ENCODE data around the gene DYRK3.

The DYRK3 gene

GRCh38 chr1:206684478-206685333 is 49.4 kb downstream of the DYRK3 start, which contains the start of gene MAPKAPK2:
TSS of gene MAPKAPK2 (plus strand) at chr1:206684905. CDS start at chr1:206685230, 325 bp downstream.
- peak; percentile 81 for DNase-seq

- DNase-seq: peak; percentile 66
Measured at GRCh38 chr1:206685334-206685768, 50.0 kb downstream of the DYRK3 start.

GRCh38 chr1:206685769-206686477 is 50.6 kb downstream of the DYRK3 start:
- peak; percentile 67 for DNase-seq

- DNase-seq: peak; percentile 20
Measured at GRCh38 chr1:206686478-206687249, 51.3 kb downstream of the DYRK3 start.

GRCh38 chr1:206687251-206687914 is 52.0 kb downstream of the DYRK3 start:
- DNase-seq: no peak

GRCh38 chr1:206687915-206688442 is 52.6 kb downstream of the DYRK3 start:
- DNase-seq: peak; percentile 12

GRCh38 chr1:206690516-206690915 is 55.2 kb downstream of the DYRK3 start:
- DNase-seq: no peak

- no peak for DNase-seq
Measured at GRCh38 chr1:206691604-206692003, 56.3 kb downstream of the DYRK3 start.

- no peak for DNase-seq
Measured at GRCh38 chr1:206693029-206693428, 57.7 kb downstream of the DYRK3 start.

GRCh38 chr1:206693592-206693991 is 58.3 kb downstream of the DYRK3 start:
- DNase-seq: no peak

GRCh38 chr1:206694171-206695124 is 59.1 kb downstream of the DYRK3 start:
- no peak for DNase-seq

- DNase-seq: no peak
Measured at GRCh38 chr1:206695733-206696132, 60.4 kb downstream of the DYRK3 start.

GRCh38 chr1:206696812-206697585 is 61.7 kb downstream of the DYRK3 start:
- DNase-seq: no peak

- no peak for DNase-seq
Measured at GRCh38 chr1:206698011-206698410, 62.7 kb downstream of the DYRK3 start.

Measured in activated CD4-positive, alpha-beta T cell treated with anti-CD3 and anti-CD28 coated beads for 48 hours (primary cell).